D721Med (cell line): ENCODE data around the gene SKIC8.
"Not testable (repeated sequence)": the region's sequence is repeated elsewhere in the genome, so short reads cannot be mapped to it uniquely, and the experiment has no call there.

Experiments used
- DNase-seq: peaks from one replicate; pipeline ENCODE4 v3.0.0; 2011; ENCODE audit warnings: low spot score; ENCODE audit not compliant: insufficient read length
- FAIRE-seq: peaks from 2 replicates; lab custom pipeline; 2011; peaks lifted over from hg19 to GRCh38; lab: Jason Lieb, UNC
- TF ChIP-seq, protein P1 (sequence below): IDR thresholded peaks from 2 replicates; pipeline ENCODE4 v1.5.1; 2012; ENCODE audit warnings: mild to moderate bottlenecking, control low read depth; ENCODE audit not compliant: insufficient read depth; ENCODE audit errors: missing control alignments

The SKIC8 gene

DNA sequence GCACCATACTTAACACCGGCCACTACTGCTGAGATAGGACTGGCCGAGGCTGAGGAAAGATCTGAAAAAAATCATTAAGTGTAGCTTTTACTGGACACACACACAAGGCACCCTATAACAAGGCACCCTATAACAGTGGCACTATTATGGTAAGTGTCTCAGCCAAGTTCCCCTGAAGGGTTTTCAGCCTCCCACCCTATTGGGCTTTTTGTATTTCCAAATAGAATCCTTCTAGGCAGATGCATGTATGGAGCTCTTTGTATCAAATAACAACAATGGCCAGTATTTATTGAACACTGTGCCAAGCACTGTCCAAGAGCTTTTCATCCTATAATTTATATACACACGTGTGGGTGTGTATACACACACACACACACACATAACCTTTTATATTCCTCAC is 41.7 kb downstream of the SKIC8 start:
- FAIRE-seq (no peak), DNase-seq (no peak)
- TF ChIP-seq, protein P1, sequence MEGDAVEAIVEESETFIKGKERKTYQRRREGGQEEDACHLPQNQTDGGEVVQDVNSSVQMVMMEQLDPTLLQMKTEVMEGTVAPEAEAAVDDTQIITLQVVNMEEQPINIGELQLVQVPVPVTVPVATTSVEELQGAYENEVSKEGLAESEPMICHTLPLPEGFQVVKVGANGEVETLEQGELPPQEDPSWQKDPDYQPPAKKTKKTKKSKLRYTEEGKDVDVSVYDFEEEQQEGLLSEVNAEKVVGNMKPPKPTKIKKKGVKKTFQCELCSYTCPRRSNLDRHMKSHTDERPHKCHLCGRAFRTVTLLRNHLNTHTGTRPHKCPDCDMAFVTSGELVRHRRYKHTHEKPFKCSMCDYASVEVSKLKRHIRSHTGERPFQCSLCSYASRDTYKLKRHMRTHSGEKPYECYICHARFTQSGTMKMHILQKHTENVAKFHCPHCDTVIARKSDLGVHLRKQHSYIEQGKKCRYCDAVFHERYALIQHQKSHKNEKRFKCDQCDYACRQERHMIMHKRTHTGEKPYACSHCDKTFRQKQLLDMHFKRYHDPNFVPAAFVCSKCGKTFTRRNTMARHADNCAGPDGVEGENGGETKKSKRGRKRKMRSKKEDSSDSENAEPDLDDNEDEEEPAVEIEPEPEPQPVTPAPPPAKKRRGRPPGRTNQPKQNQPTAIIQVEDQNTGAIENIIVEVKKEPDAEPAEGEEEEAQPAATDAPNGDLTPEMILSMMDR = no peak

DNA sequence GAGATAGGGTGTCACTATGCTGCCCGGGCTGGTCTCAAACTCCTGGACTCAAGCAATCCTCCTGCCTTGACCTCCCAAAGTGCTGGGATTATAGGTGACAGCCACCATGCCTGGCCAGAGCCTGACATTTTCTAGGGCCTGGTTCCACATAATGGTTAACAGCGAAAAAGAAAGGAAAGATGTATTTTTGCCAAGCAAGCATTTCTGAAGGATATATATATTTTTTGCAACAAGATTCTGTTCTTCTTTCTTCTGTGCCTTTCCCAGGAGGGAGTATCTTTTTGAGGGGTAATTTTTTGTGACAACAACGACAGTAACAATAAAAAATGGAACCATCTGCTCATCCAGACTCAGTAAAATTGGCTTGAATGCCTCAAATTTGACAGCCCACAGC is 43.4 kb downstream of the SKIC8 start:
- FAIRE-seq (no peak), DNase-seq (no peak)
- TF ChIP-seq, protein P1 = no peak

DNA sequence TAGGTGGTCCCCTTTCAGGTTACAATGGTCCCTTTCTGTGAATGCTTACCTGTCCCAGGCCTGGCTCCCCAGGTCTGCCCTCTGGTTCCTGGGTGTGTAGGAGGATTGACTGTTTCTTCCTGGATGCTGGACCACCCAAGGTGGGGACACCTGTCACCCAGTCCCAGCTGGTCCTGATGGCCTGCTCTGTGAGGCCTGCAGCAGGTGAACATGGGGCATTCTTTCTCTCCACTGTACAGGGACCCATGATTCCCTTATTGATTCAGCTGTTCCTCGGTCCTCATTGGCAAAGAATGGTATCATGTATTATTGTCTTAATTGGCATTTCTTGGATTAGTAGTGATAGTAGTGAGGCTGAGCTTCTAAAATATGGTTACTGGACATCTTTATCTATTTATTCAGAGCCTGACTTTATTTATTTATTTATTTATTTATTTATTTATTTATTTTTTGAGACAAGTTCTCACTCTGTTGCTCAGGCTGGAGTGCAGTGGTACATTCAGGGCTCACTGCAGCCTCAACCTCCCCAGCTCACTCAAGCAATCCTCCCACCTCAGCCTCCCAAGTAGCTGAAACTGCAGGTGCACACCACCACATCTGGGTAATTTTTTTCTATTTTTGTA is 43.9 kb downstream of the SKIC8 start:
- no peak for DNase-seq
- TF ChIP-seq, protein P1 = no peak
- no peak for FAIRE-seq

DNA sequence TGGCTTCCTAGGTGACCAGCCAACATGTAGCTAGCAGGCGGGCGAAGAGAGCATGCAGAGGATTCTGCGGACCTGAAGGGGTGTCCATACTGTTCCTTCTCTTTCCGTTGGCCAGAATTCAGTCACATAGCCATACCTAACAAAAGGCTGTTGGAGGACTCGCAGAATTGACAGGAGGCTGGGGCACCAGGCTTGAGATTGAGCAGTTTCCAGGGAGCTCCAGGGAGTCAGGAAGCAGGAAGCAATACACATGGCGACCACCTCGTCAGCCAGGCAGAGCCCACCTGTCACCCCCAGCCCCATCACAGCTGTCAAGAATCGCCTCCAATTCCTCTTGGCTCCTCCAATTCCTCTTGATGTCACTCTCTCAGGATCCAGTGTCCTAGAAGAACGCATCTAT is 48.3 kb downstream of the SKIC8 start:
- no peak for DNase-seq
- FAIRE-seq = no peak

DNA sequence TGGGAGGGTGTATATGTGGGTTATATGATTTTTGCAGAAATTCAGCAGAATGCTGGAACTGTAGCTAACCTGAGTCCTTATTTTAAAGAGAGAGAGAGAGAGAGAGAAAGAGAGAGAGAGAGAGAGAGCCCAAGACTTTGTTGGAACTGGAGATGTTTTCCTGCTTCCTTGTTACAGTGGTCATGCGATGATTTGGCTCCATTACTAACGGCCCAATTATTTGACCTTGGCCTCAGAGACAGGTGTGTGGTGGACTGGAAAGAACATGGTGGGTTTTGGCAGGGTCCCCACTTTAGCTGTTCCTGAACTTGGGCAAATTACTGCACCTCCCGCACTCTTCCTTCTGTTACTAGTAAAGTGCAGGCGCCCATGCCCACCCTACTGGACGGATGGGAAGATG is 50.3 kb downstream of the SKIC8 start:
- DNase-seq (no peak), FAIRE-seq (no peak)
- TF ChIP-seq, protein P1 = no peak

More for the DNA sequence above, 48.3 kb downstream of the SKIC8 start:
- TF ChIP-seq, protein P1 = no peak

DNA sequence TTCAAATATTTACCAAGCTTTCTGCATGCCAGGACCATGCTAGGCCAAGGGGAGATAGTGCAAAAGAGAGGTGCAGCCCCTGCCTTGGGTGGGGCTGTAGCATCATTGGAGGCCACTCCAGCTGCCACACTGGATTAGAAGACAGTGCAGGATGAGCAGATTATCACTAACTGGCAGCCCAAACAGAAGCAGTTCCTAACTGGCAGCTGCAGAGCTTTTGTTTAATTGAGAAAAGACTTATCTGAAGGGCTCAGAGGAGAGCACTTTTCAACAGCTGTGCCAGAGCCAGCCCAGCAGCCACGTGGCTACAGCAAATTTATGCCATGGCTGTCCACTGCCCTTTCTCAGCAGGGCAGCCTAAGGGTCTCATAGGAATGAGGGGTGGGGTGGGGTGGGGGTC is 51.5 kb downstream of the SKIC8 start:
- DNase-seq (no peak), FAIRE-seq (no peak)
- TF ChIP-seq, protein P1 = no peak

DNA sequence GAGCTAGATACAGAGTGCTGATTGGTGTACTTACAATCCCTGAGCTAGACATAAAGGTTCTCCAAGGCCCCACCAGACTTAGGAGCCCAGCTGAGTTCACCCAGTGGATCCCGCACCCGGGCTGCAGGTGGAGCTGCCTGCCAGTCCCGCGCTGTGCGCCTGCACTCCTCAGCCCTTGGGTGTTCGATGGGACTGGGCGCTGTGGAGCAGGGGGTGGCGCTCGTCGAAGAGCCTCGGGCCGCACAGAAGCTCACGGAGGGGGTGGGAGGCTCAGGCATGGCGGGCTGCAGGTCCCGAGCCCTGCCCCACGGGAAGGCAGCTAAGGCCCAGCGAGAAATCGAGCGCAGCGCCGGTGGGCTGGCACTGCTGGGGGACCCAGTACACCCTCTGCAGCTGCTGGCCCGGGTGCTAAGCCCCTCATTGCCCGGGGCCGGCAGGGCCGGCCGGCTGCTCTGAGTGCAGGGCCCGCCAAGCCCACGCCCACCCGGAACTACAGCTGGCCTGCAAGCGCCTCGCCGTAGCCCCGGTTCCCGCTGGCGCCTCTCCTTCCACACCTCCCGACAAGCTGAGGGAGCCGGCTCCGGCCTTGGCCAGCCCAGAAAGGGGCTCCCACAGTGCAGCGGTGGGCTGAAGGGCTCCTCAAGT is 53.3 kb downstream of the SKIC8 start:
- not testable (repeated sequence) for DNase-seq, FAIRE-seq

DNA sequence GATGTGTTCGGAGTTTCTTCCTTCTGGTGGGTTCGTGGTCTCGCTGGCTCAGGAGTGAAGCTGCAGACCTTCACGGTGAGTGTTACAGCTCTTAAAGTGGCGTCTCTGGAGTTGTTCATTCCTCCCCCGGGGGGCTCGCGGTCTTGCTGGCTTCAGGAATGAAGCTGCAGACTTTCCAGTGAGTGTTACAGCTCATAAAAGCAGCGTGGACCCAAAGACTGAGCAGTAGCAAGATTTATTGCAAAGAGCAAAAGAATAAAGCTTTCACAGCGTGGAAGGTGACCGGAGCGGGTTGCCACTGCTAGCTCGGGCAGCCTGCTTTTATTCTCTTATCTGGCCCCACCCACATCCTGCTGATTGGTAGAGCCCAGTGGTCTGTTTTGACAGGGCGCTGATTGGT is 54.0 kb downstream of the SKIC8 start:
- FAIRE-seq, DNase-seq: not testable (repeated sequence)
